ENCODE measurements around the gene OSTM1.
"Not testable (repeated sequence)": the region's sequence is repeated elsewhere in the genome, so short reads cannot be mapped to it uniquely, and the experiment has no call there.

DNA sequence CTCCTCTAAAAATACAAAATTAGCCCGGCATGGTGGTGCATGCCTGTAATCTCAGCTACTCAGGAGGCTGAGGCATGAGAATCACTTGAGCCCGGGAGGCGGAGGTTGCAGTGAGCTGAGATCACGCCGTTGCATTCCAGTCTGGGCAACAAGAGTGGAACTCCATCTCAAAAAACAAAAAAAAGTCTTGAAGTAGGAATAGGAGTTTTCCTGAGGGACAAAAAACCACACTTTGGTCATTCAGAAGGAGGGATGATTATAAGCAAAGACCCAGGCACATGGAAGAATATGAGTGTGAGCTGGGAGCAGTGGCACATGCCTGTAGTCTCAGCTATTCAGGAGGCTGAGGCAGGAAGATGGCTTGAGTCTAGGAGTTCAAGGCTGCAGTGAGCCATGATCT lies 74.3 kb downstream of the OSTM1 start:
- TF ChIP-seq, protein P1, sequence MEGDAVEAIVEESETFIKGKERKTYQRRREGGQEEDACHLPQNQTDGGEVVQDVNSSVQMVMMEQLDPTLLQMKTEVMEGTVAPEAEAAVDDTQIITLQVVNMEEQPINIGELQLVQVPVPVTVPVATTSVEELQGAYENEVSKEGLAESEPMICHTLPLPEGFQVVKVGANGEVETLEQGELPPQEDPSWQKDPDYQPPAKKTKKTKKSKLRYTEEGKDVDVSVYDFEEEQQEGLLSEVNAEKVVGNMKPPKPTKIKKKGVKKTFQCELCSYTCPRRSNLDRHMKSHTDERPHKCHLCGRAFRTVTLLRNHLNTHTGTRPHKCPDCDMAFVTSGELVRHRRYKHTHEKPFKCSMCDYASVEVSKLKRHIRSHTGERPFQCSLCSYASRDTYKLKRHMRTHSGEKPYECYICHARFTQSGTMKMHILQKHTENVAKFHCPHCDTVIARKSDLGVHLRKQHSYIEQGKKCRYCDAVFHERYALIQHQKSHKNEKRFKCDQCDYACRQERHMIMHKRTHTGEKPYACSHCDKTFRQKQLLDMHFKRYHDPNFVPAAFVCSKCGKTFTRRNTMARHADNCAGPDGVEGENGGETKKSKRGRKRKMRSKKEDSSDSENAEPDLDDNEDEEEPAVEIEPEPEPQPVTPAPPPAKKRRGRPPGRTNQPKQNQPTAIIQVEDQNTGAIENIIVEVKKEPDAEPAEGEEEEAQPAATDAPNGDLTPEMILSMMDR (IDR thresholded peaks at IDR 0.05) = not testable (repeated sequence)
- TF ChIP-seq POLR2AphosphoS5 (IDR thresholded peaks at IDR 0.05; ENCODE audit: insufficient read depth in 1 of 2, low read depth in 1 of 2) = not testable (repeated sequence)
